H1 (cell line): ENCODE measurements around the gene ATP6V1B1. TPM values are rescaled to one million over a fixed set of nuclear protein-coding genes. Genes with fewer than 3 reads are reported as not detected.

Experiments used
- CHD7 ChIP-seq: fragments of 300-600 bp; sonication (generic); IDR thresholded peaks from 2 replicates; pipeline ENCODE4 v1.7.1; 2012; ENCODE audit warnings: low read length, moderate library complexity, mild to moderate bottlenecking, inconsistent platforms; ENCODE audit not compliant: insufficient replicate concordance
- polyA plus RNA-seq, 7 experiments: library from polyadenylated mRNA; depleted of rRNA in 3 of 7; stranded (reverse) in 5 of 7; unstranded in 2 of 7; fragments of >200 nt in 5 of 7; fragments of 200-250 nt in 2 of 7; gene quantifications; 1 replicate in 5 of 7; 2 replicates in 1 of 7; 4 replicates in 1 of 7; pipeline versions ENCODE4 v1.2.1 to v1.2.3, GENCODE V29; 2011 to 2013; ENCODE audit warnings: missing spikeins in 2 of 7, mixed read lengths in 2 of 7
- total RNA-seq: library from RNA; stranded (reverse); fragmentation: NEBNext Ultra II Directional; extraction: Animal tissue kit (Norgen Biotek cat#: 25700); gene quantifications from 2 replicates; pipeline ENCODE4 v1.2.1, GENCODE V29; 2021

ATP6V1B1 gene
- total and polyA plus RNA-seq, 2 of the 8 experiments (the other 6 are each of a cell fraction or from before 2014, with no cell fraction given), result not detected

GRCh38 chr2:70967189-70967588, 31.5 kb downstream of the ATP6V1B1 start (continued):
- TF ChIP-seq CHD7, result no peak
